PC-9 (cell line): ENCODE results near the gene COL20A1.

Experiments
- EZH2 ChIP-seq: fragments of 200-600 bp; sonication (generic); IDR thresholded peaks from 2 replicates; pipeline ENCODE4 v1.8.0; 2017; ENCODE audit warnings: antibody characterized with exemption, low read depth
- TF ChIP-seq, protein P1 (sequence below): fragments of 200-600 bp; sonication (generic); conservative IDR thresholded peaks from 2 replicates; pipeline ENCODE4 v1.6.1; 2017; ENCODE audit warnings: mixed run types, antibody characterized with exemption, mild to moderate bottlenecking, moderate library complexity

DNA sequence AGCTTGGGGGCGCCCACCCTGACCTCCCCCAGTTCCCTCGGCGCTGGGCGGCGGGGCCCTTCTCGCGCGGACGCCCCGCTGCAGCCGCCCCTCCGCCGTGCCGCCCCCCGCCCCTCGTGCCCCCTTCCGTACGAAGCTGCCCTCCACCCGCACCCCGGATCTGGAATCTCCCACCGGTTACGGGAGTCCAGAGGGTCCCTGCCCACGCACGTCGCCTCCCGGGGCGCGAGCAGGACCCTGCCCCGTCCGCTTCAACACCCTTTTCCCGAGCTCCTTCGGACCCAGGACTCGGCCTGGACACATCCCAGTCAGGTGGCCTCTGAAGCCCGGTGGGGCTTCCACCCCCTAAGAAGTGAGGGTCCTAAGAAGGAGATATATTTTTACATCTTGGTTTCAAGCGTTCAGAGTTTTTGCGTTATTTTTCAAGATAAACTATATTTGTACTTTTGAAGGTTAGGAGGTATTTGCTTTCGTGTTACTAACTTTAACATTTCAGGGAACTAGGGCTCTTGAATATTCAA lies 19.9 kb upstream of the COL20A1 start:
- TF ChIP-seq, protein P1, sequence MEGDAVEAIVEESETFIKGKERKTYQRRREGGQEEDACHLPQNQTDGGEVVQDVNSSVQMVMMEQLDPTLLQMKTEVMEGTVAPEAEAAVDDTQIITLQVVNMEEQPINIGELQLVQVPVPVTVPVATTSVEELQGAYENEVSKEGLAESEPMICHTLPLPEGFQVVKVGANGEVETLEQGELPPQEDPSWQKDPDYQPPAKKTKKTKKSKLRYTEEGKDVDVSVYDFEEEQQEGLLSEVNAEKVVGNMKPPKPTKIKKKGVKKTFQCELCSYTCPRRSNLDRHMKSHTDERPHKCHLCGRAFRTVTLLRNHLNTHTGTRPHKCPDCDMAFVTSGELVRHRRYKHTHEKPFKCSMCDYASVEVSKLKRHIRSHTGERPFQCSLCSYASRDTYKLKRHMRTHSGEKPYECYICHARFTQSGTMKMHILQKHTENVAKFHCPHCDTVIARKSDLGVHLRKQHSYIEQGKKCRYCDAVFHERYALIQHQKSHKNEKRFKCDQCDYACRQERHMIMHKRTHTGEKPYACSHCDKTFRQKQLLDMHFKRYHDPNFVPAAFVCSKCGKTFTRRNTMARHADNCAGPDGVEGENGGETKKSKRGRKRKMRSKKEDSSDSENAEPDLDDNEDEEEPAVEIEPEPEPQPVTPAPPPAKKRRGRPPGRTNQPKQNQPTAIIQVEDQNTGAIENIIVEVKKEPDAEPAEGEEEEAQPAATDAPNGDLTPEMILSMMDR: no peak
- TF ChIP-seq EZH2: no peak
